OCI-LY7 (cell line): Measurements from ENCODE around the gene CD300C.

Experiments
- CTCF ChIP-seq: fragments of 200-600 bp; sonication (generic); conservative IDR thresholded peaks from 2 replicates; pipeline ENCODE4 v1.5.1; 2014; ENCODE audit warnings: mild to moderate bottlenecking, antibody characterized with exemption, low read length, moderate library complexity, mixed read lengths
- EZH2phosphoT487 ChIP-seq: fragments of 200-600 bp; sonication (generic); IDR thresholded peaks from 2 replicates; pipeline ENCODE4 v1.6.1; 2018; ENCODE audit warnings: low read depth, borderline replicate concordance, mild to moderate bottlenecking, mixed run types, antibody characterized with exemption, low read length, moderate library complexity, mixed read lengths

- TF ChIP-seq EZH2phosphoT487 (no peak), CTCF (no peak)
Observed at GRCh38 chr17:74491626-74492025, 54.3 kb downstream of the CD300C start.
